GM19035 (cell line): ENCODE data around the gene PPP6R3.
"Not testable (repeated sequence)": the region's sequence is repeated elsewhere in the genome, so short reads cannot be mapped to it uniquely, and the experiment has no call there.

Source experiments
- ATAC-seq: cut with Tn5 transposase; IDR thresholded peaks from one replicate; pipeline ENCODE4 v1.9.1; 2021; ENCODE audit not compliant: unreplicated experiment

Gene PPP6R3

DNA sequence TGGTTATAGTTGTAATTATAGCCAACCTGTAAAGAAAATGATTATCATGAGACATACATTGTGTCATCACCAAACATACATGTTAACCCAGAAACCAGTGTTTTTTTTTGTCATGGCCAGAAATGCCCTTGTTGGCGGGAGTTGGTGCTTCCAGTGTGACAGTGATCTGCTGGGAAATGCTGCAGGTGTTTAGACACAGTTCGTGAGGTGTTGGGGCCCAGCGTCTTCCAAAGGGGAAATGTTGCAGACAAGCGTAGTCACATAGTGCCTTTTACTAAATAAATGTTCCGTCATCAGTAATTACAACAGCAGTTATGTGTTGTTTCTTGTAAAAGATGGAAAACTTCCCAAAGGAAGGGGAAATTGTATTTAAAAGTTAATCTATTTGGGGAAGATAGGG lies 131.2 kb downstream of the PPP6R3 start:
- no peak for ATAC-seq

DNA sequence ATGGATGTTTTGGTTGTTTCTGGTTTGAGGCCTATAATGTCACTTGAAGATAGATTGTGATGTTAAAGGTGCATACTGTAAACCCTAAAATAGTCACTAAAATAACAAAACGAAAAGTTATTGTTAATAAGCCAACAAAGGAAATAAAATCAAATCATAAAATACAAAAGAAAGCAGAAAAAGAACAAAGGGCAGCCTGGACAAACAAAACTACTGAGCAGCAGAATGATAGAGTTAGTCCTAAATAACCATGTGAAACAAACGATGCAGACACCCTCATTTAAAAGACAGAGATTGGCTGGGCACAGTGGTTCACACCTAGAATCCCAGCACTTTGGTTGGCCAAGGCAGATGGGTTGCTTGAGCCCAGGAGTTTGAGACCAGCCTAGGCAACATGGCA lies 132.9 kb downstream of the PPP6R3 start:
- ATAC-seq, result no peak

DNA sequence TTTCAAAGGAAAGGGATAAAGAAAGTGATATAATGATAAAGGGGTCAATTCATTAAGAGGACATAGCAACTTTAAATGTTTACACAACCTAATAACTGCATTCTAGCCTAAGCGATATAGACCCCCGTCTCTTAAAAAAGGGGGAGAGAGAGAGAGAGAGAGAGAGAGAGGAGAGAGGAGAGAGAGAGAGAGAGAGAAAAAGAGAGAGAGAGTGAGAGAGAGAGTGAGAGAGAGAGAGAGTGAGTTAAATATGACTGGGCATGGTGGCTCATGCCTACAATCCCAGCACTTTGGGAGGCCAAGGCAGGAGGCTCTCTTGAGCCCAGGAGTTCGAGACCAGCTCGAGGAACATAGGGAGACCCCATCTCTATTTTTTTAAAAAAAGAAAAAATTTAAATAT lies 133.6 kb downstream of the PPP6R3 start:
- no peak for ATAC-seq

DNA sequence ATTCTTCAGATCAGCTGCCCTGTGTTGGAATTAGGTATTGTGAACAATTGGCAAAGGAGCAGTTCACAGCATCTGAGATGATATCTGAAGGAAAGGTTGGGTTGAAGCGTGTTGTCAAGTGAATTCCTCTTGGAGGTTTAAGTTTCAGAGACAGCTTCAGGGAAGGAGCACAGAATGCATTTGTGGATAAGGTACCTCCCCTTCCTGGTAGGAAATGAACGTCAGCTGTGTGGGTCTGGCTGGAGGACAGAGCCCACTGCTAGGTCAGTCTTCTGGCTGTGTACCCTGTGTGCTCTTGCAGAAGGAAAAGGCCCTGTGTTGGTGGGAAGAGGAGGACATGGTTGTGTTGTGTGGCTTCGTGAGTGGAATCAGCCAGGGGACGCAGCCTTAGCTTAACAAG lies 135.7 kb downstream of the PPP6R3 start:
- ATAC-seq, result no peak

DNA sequence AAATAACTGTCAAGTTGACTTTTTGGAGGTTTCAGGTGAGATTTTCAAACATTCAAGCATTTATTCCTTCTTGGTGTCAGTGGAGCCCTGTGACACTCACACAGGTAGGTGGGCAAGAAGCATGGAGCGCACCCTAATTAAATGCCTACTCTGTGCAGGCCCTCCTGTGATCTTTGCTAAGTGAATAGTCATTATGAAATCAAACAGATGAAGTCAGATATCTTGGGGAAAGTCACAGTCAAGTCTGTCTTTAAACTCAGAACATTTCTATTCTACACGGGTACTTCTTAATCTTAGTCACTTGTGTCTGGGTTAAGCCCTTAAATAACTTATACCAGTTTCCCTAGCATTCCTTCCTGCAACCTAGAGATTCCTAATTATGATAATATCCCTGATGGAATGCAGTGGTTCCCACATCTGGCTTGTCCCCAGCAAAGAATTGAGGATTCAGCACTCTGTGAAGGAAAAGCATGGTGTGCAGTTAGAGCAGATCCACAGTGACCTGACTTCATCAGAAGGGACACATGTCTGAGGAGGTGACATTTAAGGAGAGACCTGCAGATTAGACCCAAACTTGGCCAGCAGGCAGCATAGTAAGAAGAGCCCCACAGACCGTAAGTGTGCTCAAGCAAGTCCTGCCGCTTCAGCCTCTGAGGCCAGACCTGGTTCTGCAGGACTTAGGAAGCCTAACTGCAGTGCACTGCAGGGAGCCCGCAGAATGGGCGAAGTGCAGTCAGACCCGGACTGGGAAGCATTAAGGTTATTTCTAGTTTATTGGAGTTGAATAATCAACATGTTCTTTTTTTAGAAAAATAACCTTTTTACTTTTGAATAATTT lies 138.5 kb downstream of the PPP6R3 start:
- ATAC-seq, result no peak

DNA sequence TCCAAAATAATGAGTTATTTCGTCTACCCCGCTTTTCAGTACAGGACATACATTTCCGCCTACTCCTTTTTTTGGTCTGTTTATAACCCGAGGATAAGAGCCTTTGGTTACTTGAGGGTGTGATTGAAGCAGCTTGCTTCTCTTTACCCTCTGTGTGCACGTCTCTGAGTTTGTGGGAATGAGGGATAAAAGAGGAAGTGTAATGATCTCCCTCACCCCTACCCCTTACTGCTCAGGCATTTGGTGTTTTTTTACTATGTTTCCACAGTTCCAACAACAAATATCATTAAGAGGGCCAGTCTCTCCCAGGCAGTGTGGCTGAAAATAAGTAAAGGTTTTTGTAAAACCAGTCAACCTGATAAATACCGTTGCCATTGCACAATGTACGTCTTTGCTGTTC lies 140.6 kb downstream of the PPP6R3 start:
- ATAC-seq, result no peak

DNA sequence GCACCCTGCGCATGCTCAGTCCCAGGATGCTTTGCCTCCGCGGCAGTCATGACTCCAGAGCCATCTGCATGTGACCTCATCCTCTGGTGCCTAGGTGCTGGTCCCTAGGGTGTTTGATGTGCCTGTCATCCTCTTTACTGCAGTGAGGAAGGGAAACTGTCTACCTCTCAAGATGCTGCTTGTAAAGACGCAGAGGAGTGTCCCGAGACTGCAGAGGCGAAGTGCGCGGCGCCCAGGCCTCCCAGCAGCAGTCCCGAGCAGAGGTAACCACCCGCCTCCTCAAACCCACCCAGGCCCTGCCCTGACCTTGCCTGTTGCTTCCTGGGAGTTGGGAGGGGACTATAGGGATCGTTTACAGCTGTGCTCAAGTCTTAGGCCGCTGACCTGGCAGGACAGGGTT lies 149.2 kb downstream of the PPP6R3 start:
- no peak for ATAC-seq

DNA sequence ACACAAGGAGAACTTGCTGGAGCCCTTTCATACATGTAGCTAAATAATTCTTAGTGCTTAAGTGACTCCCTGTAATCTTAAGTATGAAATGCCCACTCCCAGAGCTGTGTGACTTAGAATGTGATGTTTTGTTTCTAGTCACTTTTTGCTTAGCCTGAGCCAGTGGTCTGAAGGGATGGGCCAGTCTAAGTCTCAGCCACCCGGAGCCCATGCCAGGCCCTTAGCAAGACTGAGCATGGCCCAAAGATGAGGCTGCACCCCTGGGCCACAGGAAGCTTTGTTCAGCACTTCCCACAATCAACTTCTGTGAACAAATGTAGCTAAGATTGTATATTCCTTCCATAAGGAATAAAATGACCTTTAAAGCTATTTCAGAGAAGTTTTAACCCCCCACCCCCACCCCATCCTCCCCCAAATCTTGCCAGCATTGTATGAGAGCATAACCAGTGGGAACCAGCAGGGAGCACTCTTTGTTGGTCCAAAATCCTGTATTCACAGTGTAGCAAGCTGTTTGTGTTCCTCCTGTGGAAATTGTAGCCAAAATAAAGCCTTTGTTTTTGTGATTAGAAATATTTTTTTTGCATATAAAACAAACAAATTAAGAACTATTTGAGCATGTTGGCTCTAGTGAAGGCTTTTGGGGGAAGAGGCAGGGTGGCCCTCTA lies 150.0 kb downstream of the PPP6R3 start:
- ATAC-seq, result no peak

DNA sequence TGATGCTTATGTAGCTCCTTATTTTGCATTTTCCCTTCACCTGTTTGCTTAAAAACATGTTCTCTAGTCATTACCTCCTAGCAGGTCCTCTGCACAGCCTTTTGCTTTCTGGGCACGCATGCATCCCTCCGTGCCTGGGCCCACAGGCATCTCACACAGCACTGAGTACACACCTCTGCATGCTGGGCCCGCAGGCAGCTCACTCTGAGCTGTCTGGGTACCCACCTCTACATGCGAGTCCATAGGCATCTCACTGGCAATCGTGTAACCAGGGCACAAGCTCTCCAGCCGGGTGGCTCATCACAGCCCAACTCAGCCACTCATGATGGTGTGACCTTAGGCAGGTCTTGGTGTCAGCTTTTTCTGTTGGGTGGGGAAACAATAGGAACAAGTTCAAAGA lies 155.1 kb downstream of the PPP6R3 start:
- no peak for ATAC-seq

DNA sequence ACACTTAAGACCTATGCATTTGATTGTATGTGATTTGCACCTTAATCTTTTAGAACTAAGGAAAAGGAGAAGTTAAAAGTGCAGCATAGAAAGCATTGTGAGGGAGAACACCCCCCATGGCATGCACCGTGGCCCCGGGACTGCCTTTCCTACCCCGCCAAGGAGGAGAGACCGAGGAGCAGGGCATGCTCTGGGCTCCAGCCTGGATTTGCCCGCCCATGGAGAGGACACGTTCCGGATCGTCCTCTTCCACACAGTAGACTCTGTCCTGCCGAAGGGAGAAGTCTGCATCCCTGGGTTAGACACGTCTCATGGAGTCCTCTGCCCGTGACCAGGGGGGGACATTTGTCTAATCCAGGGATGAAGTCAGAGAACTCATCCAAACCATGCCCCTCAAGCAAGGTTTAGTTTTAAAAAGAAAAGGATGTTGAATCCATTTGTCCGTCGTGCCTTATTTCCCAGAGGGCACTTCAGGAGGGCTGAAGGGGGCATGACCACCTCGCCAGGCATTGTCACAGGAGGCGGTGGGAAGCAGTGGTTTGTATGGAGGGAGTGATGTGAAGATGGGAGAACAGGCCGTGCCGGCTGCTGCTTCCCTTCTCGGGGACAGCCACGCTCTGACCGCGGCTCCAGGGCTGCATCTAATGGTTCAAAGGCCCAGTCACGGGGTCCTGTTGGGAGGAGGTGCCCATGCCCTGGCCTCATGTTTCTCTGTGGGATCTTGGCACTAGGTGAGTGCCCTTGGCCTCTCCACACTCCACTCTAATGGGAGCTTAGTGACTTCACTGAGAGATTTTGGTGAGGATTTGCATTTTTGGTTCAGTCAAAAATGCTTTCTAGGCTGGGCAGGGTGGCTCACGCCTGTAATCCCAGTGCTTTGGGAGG lies 157.6 kb downstream of the PPP6R3 start:
- no peak for ATAC-seq

DNA sequence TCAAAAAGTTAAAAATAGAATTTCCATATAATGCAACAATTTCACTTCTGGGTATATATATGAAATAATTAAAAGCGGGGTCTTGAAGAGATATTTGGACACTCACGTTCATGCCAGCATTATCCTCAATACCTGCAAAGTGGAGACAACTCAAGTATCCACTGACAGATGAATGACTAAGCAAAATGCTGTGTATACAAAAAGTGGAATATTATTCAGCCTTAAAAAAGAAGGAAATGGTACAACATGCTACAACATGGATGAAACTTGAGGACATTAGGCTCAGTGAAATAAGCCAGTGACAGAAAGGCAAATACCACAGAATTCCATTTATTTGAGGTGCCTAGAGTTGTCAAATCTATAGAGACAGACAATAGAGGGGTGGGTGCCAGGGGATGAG lies 161.3 kb downstream of the PPP6R3 start:
- no peak for ATAC-seq

DNA sequence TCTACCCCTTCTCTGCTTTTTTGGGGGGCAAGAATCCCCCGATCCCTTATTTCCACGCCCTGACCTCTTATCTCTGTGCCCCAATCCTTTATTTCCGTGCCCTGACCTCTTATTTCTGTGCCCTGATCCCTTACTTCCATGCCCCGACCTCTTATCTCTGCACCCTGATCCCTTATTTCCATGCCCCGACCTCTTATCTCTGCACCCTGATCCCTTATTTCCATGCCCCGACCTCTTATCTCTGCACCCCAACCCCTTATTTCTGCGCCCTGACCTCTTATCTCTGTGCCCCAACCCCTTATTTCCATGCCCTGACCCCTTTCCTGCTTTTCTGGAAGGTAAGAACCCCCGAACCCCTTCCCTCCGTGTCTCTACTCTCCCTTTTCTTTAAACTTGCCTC lies 163.2 kb downstream of the PPP6R3 start:
- ATAC-seq, result not testable (repeated sequence)

DNA sequence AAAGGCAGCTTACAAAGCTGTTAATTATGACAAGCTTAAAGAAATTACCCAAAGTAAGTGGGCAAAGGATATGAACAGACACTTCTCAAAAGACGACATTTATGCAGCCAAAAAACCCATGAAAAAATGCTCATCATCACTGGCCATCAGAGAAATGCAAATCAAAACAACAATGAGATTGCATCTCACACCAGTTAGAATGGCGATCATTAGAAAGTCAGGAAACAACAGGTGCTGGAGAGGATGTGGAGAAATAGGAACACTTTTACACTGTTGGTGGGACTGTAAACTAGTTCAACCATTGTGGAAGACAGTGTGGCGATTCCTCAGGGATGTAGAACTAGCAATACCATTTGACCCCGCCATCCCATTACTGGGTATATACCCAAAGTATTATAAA lies 164.5 kb downstream of the PPP6R3 start:
- ATAC-seq, result not testable (repeated sequence)

DNA sequence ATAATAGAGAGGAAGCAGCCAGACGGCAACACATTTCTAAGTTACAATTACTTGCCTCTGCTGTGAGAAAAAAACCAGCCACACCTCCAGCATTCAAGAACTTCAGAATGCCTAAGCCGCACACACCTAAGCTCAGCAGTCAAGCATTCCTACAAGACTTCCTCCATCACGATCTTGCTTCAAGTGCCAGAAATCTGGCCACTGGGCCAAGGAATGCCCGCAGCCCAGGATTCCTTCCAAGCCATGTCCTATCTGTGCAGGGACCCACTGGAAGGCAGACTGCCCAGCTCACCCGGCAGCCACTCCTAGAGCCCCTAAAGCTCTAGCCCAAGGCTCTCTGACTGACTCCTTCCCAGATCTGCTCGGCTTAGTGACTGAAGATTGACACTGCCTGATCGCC lies 165.7 kb downstream of the PPP6R3 start:
- not testable (repeated sequence) for ATAC-seq

DNA sequence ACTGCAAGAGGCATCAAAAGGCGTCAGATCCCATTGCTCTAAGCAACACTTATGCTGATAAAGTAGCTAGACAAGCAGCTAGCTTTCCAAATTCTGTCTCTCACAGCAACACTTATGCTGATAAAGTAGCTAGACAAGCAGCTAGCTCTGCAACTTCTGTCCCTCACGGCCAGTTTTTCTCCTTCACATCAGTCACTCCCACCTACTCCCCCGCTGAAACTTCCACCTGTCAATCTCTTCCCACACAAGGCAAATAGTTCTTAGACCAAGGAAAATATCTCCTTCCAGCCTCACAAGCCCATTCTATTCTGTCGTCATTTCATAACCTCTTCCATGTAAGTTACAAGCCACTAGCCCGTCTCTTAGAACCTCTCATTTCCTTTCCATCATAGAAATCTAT lies 168.3 kb downstream of the PPP6R3 start:
- not testable (repeated sequence) for ATAC-seq

DNA sequence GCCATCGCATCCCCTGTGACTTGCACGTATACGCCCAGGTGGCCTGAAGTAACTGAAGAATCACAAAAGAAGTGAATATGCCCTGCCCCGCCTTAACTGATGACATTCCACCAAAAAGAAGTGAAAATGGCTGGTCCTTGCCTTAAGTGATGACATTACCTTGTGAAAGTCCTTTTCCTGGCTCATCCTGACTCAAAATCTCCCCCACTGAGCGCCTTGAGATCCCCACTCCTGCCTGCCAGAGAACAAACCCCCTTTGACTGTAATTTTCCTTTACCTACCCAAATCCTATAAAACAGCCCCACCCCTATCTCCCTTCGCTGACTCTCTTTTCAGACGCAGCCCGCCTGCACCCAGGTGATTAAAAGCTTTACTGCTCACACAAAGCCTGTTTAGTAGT lies 171.8 kb downstream of the PPP6R3 start:
- ATAC-seq, result not testable (repeated sequence)

DNA sequence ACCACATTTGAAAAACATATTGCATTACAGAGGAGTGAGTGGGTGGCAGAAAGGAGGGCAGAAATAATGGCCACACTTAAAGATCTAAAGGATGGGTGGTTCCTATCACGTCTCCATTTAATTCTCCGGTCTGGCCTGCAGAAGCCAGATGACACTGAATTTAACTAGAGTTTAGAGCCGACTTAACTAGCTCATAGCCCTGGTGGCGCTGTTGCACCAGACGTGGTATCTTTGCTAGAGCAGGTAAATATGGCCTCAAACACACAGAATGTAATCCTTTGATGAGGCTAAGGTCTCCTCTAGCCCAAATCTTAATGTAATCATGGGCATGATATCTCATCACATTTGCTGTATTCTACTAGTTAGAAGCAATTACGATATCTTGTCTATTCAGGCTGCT lies 172.2 kb downstream of the PPP6R3 start:
- no peak for ATAC-seq

DNA sequence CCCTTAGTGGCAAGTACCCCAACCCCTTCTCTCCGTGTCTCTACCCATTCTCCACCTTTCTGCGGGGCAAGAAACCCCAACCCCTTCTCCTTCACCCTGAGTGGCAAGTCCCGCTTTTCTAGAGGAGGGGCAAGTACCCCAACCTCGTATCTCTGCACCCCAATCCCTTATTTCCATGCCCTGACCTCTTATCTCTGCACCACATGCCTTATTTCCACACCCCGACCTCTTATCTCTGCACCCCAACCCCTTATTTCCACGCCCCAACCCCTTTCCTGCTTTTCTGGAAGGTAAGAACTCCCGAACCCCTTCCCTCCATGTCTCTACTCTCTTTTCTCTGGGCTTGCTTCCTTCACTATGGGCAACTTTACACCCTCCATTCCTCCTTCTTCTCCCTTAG lies 174.1 kb downstream of the PPP6R3 start:
- ATAC-seq, result not testable (repeated sequence)

DNA sequence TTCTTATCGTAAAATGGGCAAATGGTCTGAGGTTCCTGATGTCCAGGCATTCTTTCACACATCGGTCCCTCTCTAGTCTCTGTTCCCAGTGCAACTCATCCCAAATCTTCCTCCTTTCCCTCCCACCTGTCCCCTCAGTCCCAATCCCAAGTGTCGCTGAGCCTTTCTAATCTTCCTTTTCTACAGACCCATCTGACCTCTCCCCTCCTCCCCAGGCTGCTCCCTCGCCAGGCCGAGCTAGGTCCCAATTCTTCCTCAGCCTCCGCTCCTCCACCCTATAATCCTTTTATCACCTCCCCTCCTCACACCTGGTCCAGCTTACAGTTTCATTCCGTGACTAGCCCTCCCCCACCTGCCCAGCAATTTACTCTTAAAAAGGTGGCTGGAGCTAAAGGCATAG lies 174.6 kb downstream of the PPP6R3 start:
- ATAC-seq, result not testable (repeated sequence)

DNA sequence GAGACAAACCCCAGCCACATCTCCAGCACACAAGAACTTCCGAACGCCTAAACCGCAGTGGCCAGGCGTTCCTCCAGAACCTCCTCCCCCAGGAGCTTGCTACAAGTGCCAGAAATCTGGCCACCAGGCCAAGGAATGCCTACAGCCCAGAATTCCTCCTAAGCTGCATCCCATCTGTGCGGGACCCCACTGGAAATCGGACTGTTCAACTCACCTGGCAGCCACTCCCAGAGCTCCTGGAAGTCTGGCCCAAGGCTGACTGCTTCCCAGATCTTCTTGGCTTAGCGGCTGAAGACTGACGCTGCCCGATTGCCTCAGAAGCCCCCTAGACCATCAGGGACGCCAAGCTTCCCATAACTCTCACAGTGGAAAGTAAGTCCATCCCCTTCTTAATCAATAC lies 175.3 kb downstream of the PPP6R3 start:
- not testable (repeated sequence) for ATAC-seq

DNA sequence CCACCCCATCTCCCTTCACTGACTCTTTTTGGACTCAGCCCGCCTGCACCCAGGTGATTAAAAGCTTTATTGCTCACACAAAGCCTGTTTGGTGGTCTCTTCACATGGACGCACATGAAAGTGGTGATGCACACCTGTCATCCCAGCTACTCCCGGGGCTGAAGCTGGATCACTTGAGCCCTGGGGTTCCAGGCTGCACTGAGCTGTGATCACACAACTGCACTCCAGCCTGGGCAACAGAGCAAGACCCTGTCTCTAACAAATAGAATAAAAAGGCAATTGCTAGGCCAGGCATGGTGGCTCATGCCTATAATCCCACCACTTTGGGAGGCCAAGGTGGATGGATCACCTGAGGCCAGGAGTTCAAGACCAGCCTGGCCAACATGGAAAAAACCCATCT lies 178.8 kb downstream of the PPP6R3 start:
- not testable (repeated sequence) for ATAC-seq

DNA sequence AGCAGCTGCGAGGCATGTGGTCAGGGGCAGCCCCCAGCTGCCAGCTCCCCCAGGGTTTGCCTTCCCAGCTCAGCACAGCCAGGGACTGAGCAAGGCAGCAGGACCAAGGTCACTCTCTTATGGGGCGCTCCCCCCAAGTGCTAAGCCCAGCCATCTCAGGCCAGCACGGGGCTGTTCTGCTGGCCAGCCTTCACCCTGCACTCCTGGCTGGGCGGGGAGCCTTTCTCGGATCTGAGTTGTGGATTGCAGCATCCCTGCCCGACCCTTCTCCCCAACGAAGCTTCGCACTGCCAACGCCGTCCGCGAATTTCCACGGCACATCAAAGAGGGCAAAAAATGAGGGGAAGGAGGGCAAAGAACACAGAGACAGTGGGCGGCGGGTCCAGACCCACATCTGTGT lies 181.3 kb downstream of the PPP6R3 start:
- ATAC-seq, result no peak
